Measurements from ENCODE around the gene PHKB. TPM values are rescaled to one million over a fixed set of nuclear protein-coding genes. Genes with fewer than 3 reads are reported as not detected.

The PHKB gene
- total and polyA plus RNA-seq, 2 of the 8 experiments (the other 6 are each of a cell fraction or from before 2014, with no cell fraction given) = 18.6 to 38.3 TPM

GRCh38 chr16:47577029-47577428 lies 115.9 kb downstream of the PHKB start:
- FAIRE-seq (no peak), DNase-seq (ENCODE audit: low read depth in 1 of 2, low spot score in 2 of 2) (no peak)
- Histone ChIP-seq H3K27ac (ENCODE audit: low read depth, low read length) (no peak overlapping the region), H2BK15ac (ENCODE audit: low read length) (no peak overlapping the region), H2BK5ac (ENCODE audit: low read depth, low read length) (no peak overlapping the region), H2AFZ (ENCODE audit: low read length) (no peak overlapping the region), H4K5ac (ENCODE audit: insufficient read length, low read depth, low read length) (no peak overlapping the region), H3K23ac (ENCODE audit: insufficient read length) (no peak overlapping the region), H3K36me3 (ENCODE audit: control insufficient read depth in 2 of 4, insufficient read depth in 4 of 4, low read length in 3 of 4) (no peaks in the 10 kb centered on the region), H3K9ac (replicated peaks in 1 of 4; ENCODE audit: extremely low read depth in 1 of 4, low read depth in 3 of 4, low read length in 3 of 4) (no peak overlapping the region), H3K4me1 (replicated peaks in 1 of 4; ENCODE audit: control insufficient read depth in 3 of 4, insufficient read depth in 4 of 4, low read length in 3 of 4) (no peaks in the 10 kb centered on the region), H3K79me2 (ENCODE audit: control insufficient read depth in 1 of 2, insufficient read depth in 2 of 2, low read length in 2 of 2) (no peaks in the 10 kb centered on the region), H3K4me3 (ENCODE audit: extremely low read depth in 1 of 4, insufficient read depth in 2 of 4, low read depth in 3 of 4, low read length in 4 of 4) (no peak overlapping the region), H3K27me3 (replicated peaks in 1 of 4; ENCODE audit: control insufficient read depth in 3 of 4, extremely low read depth in 1 of 4, insufficient read depth in 3 of 4, low read length in 3 of 4) (no peaks in the 10 kb centered on the region), H3K4me2 (ENCODE audit: insufficient read depth in 1 of 2, low read depth in 2 of 2, low read length in 2 of 2) (no peak overlapping the region), H3K18ac (ENCODE audit: extremely low read depth, low read length) (no peak overlapping the region), H2BK20ac (ENCODE audit: low read length) (no peak overlapping the region), H3K23me2 (ENCODE audit: low read depth, low read length) (no peaks in the 10 kb centered on the region), H3K4ac (replicated peaks; ENCODE audit: insufficient read length, low read depth, low read length) (no peak overlapping the region), H2BK120ac (replicated peaks; ENCODE audit: low read depth, low read length) (no peak overlapping the region), H4K8ac (ENCODE audit: extremely low read depth, insufficient read depth, low read length) (no peak overlapping the region), H3K56ac (replicated peaks; ENCODE audit: insufficient read length, low read depth, low read length) (no peak overlapping the region), H3K79me1 (ENCODE audit: low read depth, low read length) (no peaks in the 10 kb centered on the region), H4K20me1 (replicated peaks in 1 of 2; ENCODE audit: control insufficient read depth in 1 of 2, insufficient read depth in 2 of 2, low read length in 2 of 2) (no peaks in the 10 kb centered on the region), H3K9me3 (ENCODE audit: insufficient read depth in 2 of 2, low read depth in 1 of 2, low read length in 1 of 2) (no peaks in the 10 kb centered on the region), H2AK5ac (ENCODE audit: low read depth, low read length) (no peak overlapping the region), H2BK12ac (ENCODE audit: low read depth, low read length) (no peak overlapping the region), H4K91ac (replicated peaks; ENCODE audit: insufficient read length, low read length) (no peak overlapping the region), H3K14ac (ENCODE audit: insufficient read length) (no peak overlapping the region)
- POLR2A ChIA-PET (ENCODE audit: partially characterized antibody) = no interaction called here
- TF ChIP-seq EZH2 (IDR thresholded peaks at IDR 0.05; ENCODE audit: low read depth, low read length, severe bottlenecking) (no peak), ATF3 (IDR thresholded peaks at IDR 0.05; ENCODE audit: insufficient read depth, low read depth, low read length) (no peak), SIRT6 (IDR thresholded peaks at IDR 0.05; ENCODE audit: low read length) (no peak), CTCF (IDR thresholded peaks at IDR 0.05; ENCODE audit: control extremely low read depth in 1 of 3, insufficient read depth in 1 of 3, low read depth in 1 of 3, low read length in 3 of 3) (no peak), SUZ12 (IDR thresholded peaks at IDR 0.05; ENCODE audit: low read length) (no peak), PHF8 (conservative IDR thresholded peaks at IDR 0.05; ENCODE audit: low read depth, low read length) (no peak), RNF2 (IDR thresholded peaks at IDR 0.05; ENCODE audit: borderline replicate concordance, low read depth, low read length, missing control alignments, poor library complexity, severe bottlenecking) (no peak), CHD1 (IDR thresholded peaks at IDR 0.05; ENCODE audit: low read depth, low read length) (no peak)
- CTCF ChIA-PET (ENCODE audit: partially characterized antibody) = no interaction called here

Measured in H1 (cell line).